Stomach (tissue), 4 donors: ENCODE results near the gene SPECC1.

Experiments
- CTCF ChIP-seq, 7 experiments: fragments of 450-650 bp in 4 of 7; fragments of 200-600 bp in 3 of 7; sonication (generic) in 3 of 7; IDR thresholded peaks; one replicate each; pipeline ENCODE4 v1.5.1; 2016 to 2019; ENCODE audit warnings: antibody characterized with exemption in 7 of 7, control low read depth in 2 of 7, mild to moderate bottlenecking in 1 of 7
- EP300 ChIP-seq: sonication (generic); formaldehyde crosslinking; IDR thresholded peaks from one replicate; pipeline ENCODE4 v1.6.1; 2017; ENCODE audit warnings: antibody characterized with exemption
- POLR2A ChIP-seq, 4 donors: fragments of 450-650 bp; IDR thresholded peaks; one replicate each; pipeline ENCODE4 v1.6.1; 2016; ENCODE audit warnings: antibody characterized with exemption in 4 of 4, control low read depth in 2 of 4, mild to moderate bottlenecking in 1 of 4, moderate library complexity in 1 of 4
- POLR2AphosphoS5 ChIP-seq, 3 donors: sonication (generic); formaldehyde crosslinking; IDR thresholded peaks; one replicate each; pipeline ENCODE4 v1.6.1; 2016; ENCODE audit warnings: antibody characterized with exemption in 3 of 3

GRCh38 chr17:20010099-20010863 is 1.1 kb downstream of the SPECC1 start:
- TF ChIP-seq POLR2AphosphoS5 (IDR thresholded peaks at IDR 0.05) (no peak), EP300 (no peak), CTCF (IDR thresholded peaks at IDR 0.05) (peak in 3 of 7 experiments; percentile 14 to 36 (median 23)), POLR2A (IDR thresholded peaks at IDR 0.05) (no peak)
